ENCODE data around the gene THBS2.
"Not testable (repeated sequence)": the region's sequence is repeated elsewhere in the genome, so short reads cannot be mapped to it uniquely, and the experiment has no call there.

THBS2 gene

GRCh38 chr6:169205176-169206160 is 48.2 kb downstream of the THBS2 start:
- peak; percentile 44 for DNase-seq (ENCODE audit: low read depth)
- no peak for TF ChIP-seq CTCF (IDR thresholded peaks at IDR 0.05; ENCODE audit: low read length, missing control alignments)
- no peak overlapping the region for H3K4me3 ChIP-seq (replicated peaks; ENCODE audit: low read depth, low read length)

- DNase-seq (ENCODE audit: low read depth) = no peak
- TF ChIP-seq CTCF (IDR thresholded peaks at IDR 0.05; ENCODE audit: low read length, missing control alignments) = no peak
- H3K4me3 ChIP-seq (replicated peaks; ENCODE audit: low read depth, low read length) = no peak overlapping the region
Measured at GRCh38 chr6:169204167-169204566, 49.5 kb downstream of the THBS2 start.

GRCh38 chr6:169201985-169202384 is 51.7 kb downstream of the THBS2 start:
- no peak for TF ChIP-seq CTCF (IDR thresholded peaks at IDR 0.05; ENCODE audit: low read length, missing control alignments)

GRCh38 chr6:169200893-169201514 is 52.6 kb downstream of the THBS2 start:
- H3K4me3 ChIP-seq (replicated peaks; ENCODE audit: low read depth, low read length) = no peak overlapping the region
- no peak for DNase-seq (ENCODE audit: low read depth)
- TF ChIP-seq CTCF (IDR thresholded peaks at IDR 0.05; ENCODE audit: low read length, missing control alignments) = no peak

More at GRCh38 chr6:169201985-169202384, 51.7 kb downstream of the THBS2 start:
- DNase-seq (ENCODE audit: low read depth) = no peak
- no peak overlapping the region for H3K4me3 ChIP-seq (replicated peaks; ENCODE audit: low read depth, low read length)

- no peak overlapping the region for H3K4me3 ChIP-seq (replicated peaks; ENCODE audit: low read depth, low read length)
- DNase-seq (ENCODE audit: low read depth) = no peak
- no peak for TF ChIP-seq CTCF (IDR thresholded peaks at IDR 0.05; ENCODE audit: low read length, missing control alignments)
Measured at GRCh38 chr6:169199625-169200335, 53.9 kb downstream of the THBS2 start.

- no peak overlapping the region for H3K4me3 ChIP-seq (replicated peaks; ENCODE audit: low read depth, low read length)
- DNase-seq (ENCODE audit: low read depth) = no peak
- no peak for TF ChIP-seq CTCF (IDR thresholded peaks at IDR 0.05; ENCODE audit: low read length, missing control alignments)
Measured at GRCh38 chr6:169198885-169199284, 54.8 kb downstream of the THBS2 start.

- H3K4me3 ChIP-seq (replicated peaks; ENCODE audit: low read depth, low read length); DNase-seq (ENCODE audit: low read depth): not testable (repeated sequence)
Measured at GRCh38 chr6:169197929-169198328, 55.7 kb downstream of the THBS2 start.

- H3K4me3 ChIP-seq (replicated peaks; ENCODE audit: low read depth, low read length); DNase-seq (ENCODE audit: low read depth): not testable (repeated sequence)
Measured at GRCh38 chr6:169196279-169196678, 57.4 kb downstream of the THBS2 start.

Data from fibroblast of pulmonary artery (primary cell).